GM12874 (cell line): ENCODE data around the gene CORIN.

Experiments
- CTCF ChIP-seq: IDR thresholded peaks from 2 replicates; pipeline ENCODE4 v1.5.1; 2011; ENCODE audit warnings: low read depth, mild to moderate bottlenecking, control low read depth, low read length, moderate library complexity; ENCODE audit not compliant: insufficient read depth

The CORIN gene

GRCh38 chr4:47747211-47747610, 90.7 kb downstream of the CORIN start:
- TF ChIP-seq CTCF: no peak

GRCh38 chr4:47746122-47746521, 91.7 kb downstream of the CORIN start:
- no peak for TF ChIP-seq CTCF

- TF ChIP-seq CTCF: no peak
Measured at GRCh38 chr4:47744843-47745382, 93.0 kb downstream of the CORIN start.

GRCh38 chr4:47744253-47744652, 93.6 kb downstream of the CORIN start:
- TF ChIP-seq CTCF: no peak

GRCh38 chr4:47741200-47741599, 96.7 kb downstream of the CORIN start:
- TF ChIP-seq CTCF: no peak

- TF ChIP-seq CTCF: no peak
Measured at GRCh38 chr4:47737326-47737725, 100.5 kb downstream of the CORIN start.

GRCh38 chr4:47736555-47736954, 101.3 kb downstream of the CORIN start:
- no peak for TF ChIP-seq CTCF
